ENCODE data around the gene NBEAL2.

GRCh38 chr3:46998852-46999515 lies 19.5 kb downstream of the NBEAL2 start:
- peak; percentile 11; the same call in 1 of the 2 replicates for TF ChIP-seq CTCF (conservative IDR thresholded peaks at IDR 0.05; ENCODE audit: low read depth, low read length)
- TF ChIP-seq EZH2 (IDR thresholded peaks at IDR 0.05; ENCODE audit: low read length, unreplicated experiment) = no peak
- no peak for TF ChIP-seq EZH2phosphoT487 (IDR thresholded peaks at IDR 0.05; ENCODE audit: borderline replicate concordance, low read length)

Measured in PC-3 (cell line).